Kidney (tissue), 14 donors: ENCODE measurements around the gene SULT1E1. TPM values are rescaled to one million over a fixed set of nuclear protein-coding genes. Genes with fewer than 3 reads are reported as not detected.
A peak's percentile ranks its signal among the peaks of the same experiment; 100 is the strongest.

Experiments used
- DNase-seq, 5 donors: peaks; one replicate each; pipeline ENCODE4 v3.0.0-alpha.2; 2013 to 2020
- FAIRE-seq: peaks from 2 replicates; lab custom pipeline; 2012; peaks lifted over from hg19 to GRCh38; lab: Jason Lieb, UNC
- H3K27ac ChIP-seq, 2 donors: one replicate each; pipeline ENCODE4 v1.7.0; 2013; ENCODE audit warnings: low read depth in 2 of 2, low read length in 2 of 2, inconsistent platforms in 1 of 2
- H3K27me3 ChIP-seq: one replicate; pipeline ENCODE4 v1.7.1; 2013; ENCODE audit warnings: low read length, inconsistent platforms; ENCODE audit not compliant: control insufficient read depth, insufficient read depth
- H3K36me3 ChIP-seq, 3 donors: one replicate each; pipeline versions ENCODE4 v1.7.0 to v1.7.1; 2013; ENCODE audit warnings: low read length in 3 of 3, control low read depth in 1 of 3, inconsistent platforms in 1 of 3; ENCODE audit not compliant: insufficient read depth in 3 of 3, control insufficient read depth in 2 of 3
- H3K4me1 ChIP-seq, 3 donors: one replicate each; pipeline versions ENCODE4 v1.7.0 to v1.7.1; 2013; ENCODE audit warnings: low read length in 3 of 3, inconsistent platforms in 1 of 3, low read depth in 1 of 3; ENCODE audit not compliant: control insufficient read depth in 2 of 3, insufficient read depth in 2 of 3
- H3K4me3 ChIP-seq, 3 donors: one replicate each; pipeline versions ENCODE4 v1.7.0 to v1.8.1; 2013; ENCODE audit warnings: low read length in 3 of 3, control low read depth in 1 of 3, inconsistent platforms in 1 of 3
- H3K9ac ChIP-seq, 3 donors: one replicate each; pipeline versions ENCODE4 v1.7.0 to v1.7.1; 2013; ENCODE audit warnings: low read length in 3 of 3, control low read depth in 1 of 3, inconsistent platforms in 1 of 3
- H3K9me3 ChIP-seq, 3 donors: one replicate each; pipeline versions ENCODE4 v1.7.0 to v1.7.1; 2013; ENCODE audit warnings: low read length in 3 of 3, control low read depth in 1 of 3, inconsistent platforms in 1 of 3; ENCODE audit not compliant: control insufficient read depth in 2 of 3, insufficient read depth in 1 of 3
- CTCF ChIP-seq: IDR thresholded peaks from 3 replicates; pipeline ENCODE4 v1.5.1; 2012; ENCODE audit warnings: mild to moderate bottlenecking, moderate library complexity, borderline replicate concordance; ENCODE audit not compliant: insufficient read depth; ENCODE audit errors: extremely low read depth
- intact Hi-C: fragments of 100-400 bp; cut with DNase I; formaldehyde crosslinking; loops from one replicate; pipeline ENCODE4 v1.11.1; 2022
- polyA plus RNA-seq: library from polyadenylated mRNA; stranded (reverse); fragments of 350-450 nt; fragmentation: Illumina TruSeq; extraction: RNeasy Lipid Tissue Mini Kit (QIAGEN cat#74804); gene quantifications from one replicate; pipeline ENCODE4 v1.2.3, GENCODE V29; 2014; ENCODE audit warnings: low read depth, low replicate concordance; ENCODE audit not compliant: insufficient read depth
- total RNA-seq: library from RNA; stranded (reverse); fragmentation: NEBNext Ultra II Directional; extraction: Animal tissue kit (Norgen Biotek cat#: 25700); gene quantifications from one replicate; pipeline ENCODE4 v1.2.1, GENCODE V29; 2021
- donor health status: control.
- donor health status: control.
- donor health status: control.
- donor health status: control.
- donor health status: control.
- donor health status: DM: yes; HTN: yes; CAD: no.
- donor health status: Normal renal cell carcinoma (clear cell type).

SULT1E1 gene
- total and polyA plus RNA-seq, 2 donors from 2014 or later = 0.28 to 1.4 TPM

GRCh38 chr4:69811166-69811565 is 48.8 kb downstream of the SULT1E1 start:
- Histone ChIP-seq H3K4me1 (no peaks in the 10 kb centered on the region), H3K27me3 (no peaks in the 10 kb centered on the region), H3K4me3 (no peak overlapping the region), H3K9me3 (no peaks in the 10 kb centered on the region), H3K9ac (no peak overlapping the region), H3K36me3 (no peaks in the 10 kb centered on the region), H3K27ac (no peak overlapping the region)
- intact Hi-C loops = no loop called here
- DNase-seq = no peak
- FAIRE-seq = no peak
- no peak for TF ChIP-seq CTCF

- no peak for TF ChIP-seq CTCF
- Histone ChIP-seq H3K27me3 (no peaks in the 10 kb centered on the region), H3K36me3 (no peaks in the 10 kb centered on the region), H3K9ac (no peak overlapping the region), H3K27ac (no peak overlapping the region), H3K9me3 (peaks cover 0 to 3% (median 0%) of the 10 kb centered on the region in 3 donors), H3K4me3 (no peak overlapping the region), H3K4me1 (no peaks in the 10 kb centered on the region)
- DNase-seq (no peak), FAIRE-seq (no peak)
- intact Hi-C loops = no loop called here
Measured at GRCh38 chr4:69800599-69800998, 59.3 kb downstream of the SULT1E1 start.

GRCh38 chr4:69799337-69799736 is 60.6 kb downstream of the SULT1E1 start:
- H3K4me3 ChIP-seq = no peak overlapping the region
- FAIRE-seq (no peak), DNase-seq (peak in 1 of 5 donors; percentile 35)
- no peaks in the 10 kb centered on the region for H3K4me1 ChIP-seq
- intact Hi-C loops = no loop called here
- H3K9ac ChIP-seq = no peak overlapping the region
- TF ChIP-seq CTCF = no peak
- no peaks in the 10 kb centered on the region for H3K27me3 ChIP-seq
- no peaks in the 10 kb centered on the region for H3K36me3 ChIP-seq
- H3K27ac ChIP-seq = no peak overlapping the region
- peaks cover 0 to 3% (median 0%) of the 10 kb centered on the region in 3 donors for H3K9me3 ChIP-seq

- intact Hi-C loops = no loop called here
- H3K9ac ChIP-seq = no peak overlapping the region
- H3K27ac ChIP-seq = no peak overlapping the region
- no peaks in the 10 kb centered on the region for H3K9me3 ChIP-seq
- no peaks in the 10 kb centered on the region for H3K36me3 ChIP-seq
- FAIRE-seq (no peak), DNase-seq (no peak)
- H3K4me3 ChIP-seq = no peak overlapping the region
- no peaks in the 10 kb centered on the region for H3K4me1 ChIP-seq
- TF ChIP-seq CTCF = no peak
- no peaks in the 10 kb centered on the region for H3K27me3 ChIP-seq
Measured at GRCh38 chr4:69793732-69794131, 66.2 kb downstream of the SULT1E1 start.
